DMS79 treated with DMSO at 0.1 percent for 48 hours (cell line): ENCODE data around the gene SCEL.
"Not testable (repeated sequence)": the region's sequence is repeated elsewhere in the genome, so short reads cannot be mapped to it uniquely, and the experiment has no call there.

ENCODE experiments used
- DNase-seq: peaks from one replicate; lab custom pipeline; 2025; lab: John Stamatoyannopoulos, UW

SCEL gene

GRCh38 chr13:77558016-77558415, 22.5 kb downstream of the SCEL start:
- DNase-seq: no peak

- no peak for DNase-seq
These were observed 27.6 kb downstream of the SCEL start for GRCh38 chr13:77563111-77563510.

- no peak for DNase-seq
These were observed 30.1 kb downstream of the SCEL start for GRCh38 chr13:77565635-77566034.

- DNase-seq: no peak
These were observed 36.5 kb downstream of the SCEL start for GRCh38 chr13:77571956-77572355.

- DNase-seq: no peak
These were observed 38.6 kb downstream of the SCEL start for GRCh38 chr13:77574096-77574495.

- DNase-seq: no peak
These were observed 44.5 kb downstream of the SCEL start for GRCh38 chr13:77579959-77580358.

- DNase-seq: no peak
These were observed 45.2 kb downstream of the SCEL start for GRCh38 chr13:77580748-77581147.

- DNase-seq: no peak
These were observed 48.1 kb downstream of the SCEL start for GRCh38 chr13:77583581-77583980.

- DNase-seq: no peak
These were observed 48.6 kb downstream of the SCEL start for GRCh38 chr13:77584106-77584505.

GRCh38 chr13:77595166-77595810, 59.8 kb downstream of the SCEL start:
- DNase-seq: no peak

- DNase-seq: no peak
These were observed 61.3 kb downstream of the SCEL start for GRCh38 chr13:77596777-77597176.

GRCh38 chr13:77599351-77599750, 63.8 kb downstream of the SCEL start:
- no peak for DNase-seq

GRCh38 chr13:77600701-77601100, 65.2 kb downstream of the SCEL start:
- no peak for DNase-seq

- no peak for DNase-seq
These were observed 75.6 kb downstream of the SCEL start for GRCh38 chr13:77611068-77611467.

GRCh38 chr13:77616027-77616426, 80.5 kb downstream of the SCEL start:
- no peak for DNase-seq

- DNase-seq: no peak
These were observed 84.1 kb downstream of the SCEL start for GRCh38 chr13:77619655-77620054.

- no peak for DNase-seq
These were observed 84.6 kb downstream of the SCEL start for GRCh38 chr13:77620138-77620537.

- DNase-seq: no peak
These were observed 88.3 kb downstream of the SCEL start for GRCh38 chr13:77623806-77624205.

- no peak for DNase-seq
These were observed 92.7 kb downstream of the SCEL start for GRCh38 chr13:77628170-77628569.

GRCh38 chr13:77637588-77637987, 102.1 kb downstream of the SCEL start:
- DNase-seq: peak; percentile 43

- DNase-seq: no peak
These were observed 114.9 kb downstream of the SCEL start for GRCh38 chr13:77650409-77650808.

- no peak for DNase-seq
These were observed 117.8 kb downstream of the SCEL start for GRCh38 chr13:77653301-77653700.

- DNase-seq: not testable (repeated sequence)
These were observed 124.5 kb downstream of the SCEL start for GRCh38 chr13:77660016-77660415.

- DNase-seq: no peak
These were observed 125.3 kb downstream of the SCEL start for GRCh38 chr13:77660841-77661250.
